Progenitor cell of endocrine pancreas (in vitro differentiated cells): Measurements from ENCODE around the gene CTDSP2. TPM values are rescaled to one million over a fixed set of nuclear protein-coding genes. Genes with fewer than 3 reads are reported as not detected.
"Not testable (repeated sequence)": the region's sequence is repeated elsewhere in the genome, so short reads cannot be mapped to it uniquely, and the experiment has no call there.

ENCODE experiments used
- DNase-seq: peaks from one replicate; pipeline ENCODE4 v3.0.0; 2021; ENCODE audit warnings: low spot score; ENCODE audit not compliant: unreplicated experiment
- H3K27ac Mint-ChIP-seq: 2 replicates; pipeline ENCODE4 v1.8.0; 2021; ENCODE audit warnings: mild to moderate bottlenecking, moderate library complexity, mixed read lengths
- H3K27me3 Mint-ChIP-seq: 2 replicates; pipeline ENCODE4 v1.8.0; 2021; ENCODE audit warnings: mixed read lengths
- H3K36me3 Mint-ChIP-seq: 2 replicates; pipeline ENCODE4 v1.8.0; 2022; ENCODE audit warnings: mixed read lengths; ENCODE audit not compliant: insufficient read depth
- H3K4me1 Mint-ChIP-seq: 2 replicates; pipeline ENCODE4 v1.8.0; 2021; ENCODE audit warnings: low read depth, mixed read lengths
- H3K4me3 Mint-ChIP-seq: 2 replicates; pipeline ENCODE4 v1.8.0; 2021; ENCODE audit warnings: low read depth, mild to moderate bottlenecking, moderate library complexity, mixed read lengths
- H3K9me3 Mint-ChIP-seq: 2 replicates; pipeline ENCODE4 v1.8.0; 2021; ENCODE audit warnings: low read depth, mixed read lengths
- CTCF ChIP-seq: fragments of 200-600 bp; sonication (generic); IDR thresholded peaks from one replicate; pipeline ENCODE4 v1.5.0; 2021; ENCODE audit warnings: antibody characterized with exemption, mild to moderate bottlenecking; ENCODE audit not compliant: unreplicated experiment
- total RNA-seq: library from RNA; stranded (reverse); gene quantifications from 2 replicates; pipeline ENCODE4 v1.2.1, GENCODE V29; 2021

The CTDSP2 gene
- total RNA-seq, 1 donor from 2014 or later, result 145 TPM

DNA sequence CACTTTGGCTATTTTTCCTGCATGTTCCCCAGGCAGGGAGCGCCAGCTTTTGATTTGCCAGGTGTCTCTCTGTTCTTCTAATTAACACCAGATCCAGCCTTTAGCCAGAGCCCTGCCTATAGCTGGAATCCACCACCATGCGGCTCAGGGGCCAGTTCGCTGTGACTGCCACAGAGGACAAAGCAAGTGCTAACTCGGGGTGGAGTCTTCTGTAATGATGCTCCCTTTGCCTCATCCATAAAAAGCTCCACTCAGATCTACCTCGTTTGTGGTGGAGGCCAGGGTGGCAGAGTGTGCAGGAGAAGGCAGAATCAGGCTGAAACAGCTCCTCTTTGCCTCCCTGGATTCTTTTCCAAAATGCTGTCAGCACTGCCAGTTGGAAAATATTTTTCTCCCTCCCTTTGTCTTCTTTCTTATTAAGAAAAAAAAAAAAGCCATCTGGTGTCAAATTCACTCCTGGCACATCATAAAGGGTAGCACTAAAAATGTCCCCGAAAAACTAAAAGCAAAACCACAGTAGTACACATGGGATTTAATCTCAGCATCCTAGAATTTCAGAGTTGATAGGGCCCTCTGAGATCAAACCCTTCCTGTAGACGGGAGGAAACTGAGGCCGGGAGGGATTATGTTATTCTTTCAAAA lies 18.0 kb upstream of the CTDSP2 start:
- Mint-ChIP-seq H3K9me3 (no peaks in the 10 kb centered on the region), H3K36me3 (no peaks in the 10 kb centered on the region), H3K27me3 (peaks cover 64% of the 10 kb centered on the region), H3K4me3 (peak overlapping the region; percentile 42), H3K27ac (no peak overlapping the region), H3K4me1 (no peaks in the 10 kb centered on the region)
- no peak for DNase-seq
- no peak for TF ChIP-seq CTCF

GRCh38 chr12:57863676-57864075 lies 17.1 kb upstream of the CTDSP2 start:
- Mint-ChIP-seq H3K4me1 (no peaks in the 10 kb centered on the region), H3K4me3 (no peak overlapping the region), H3K36me3 (no peaks in the 10 kb centered on the region), H3K27me3 (peaks cover 66% of the 10 kb centered on the region), H3K9me3 (no peaks in the 10 kb centered on the region), H3K27ac (no peak overlapping the region)
- no peak for TF ChIP-seq CTCF
- no peak for DNase-seq

- Mint-ChIP-seq H3K36me3 (no peaks in the 10 kb centered on the region), H3K27ac (no peak overlapping the region), H3K4me3 (no peak overlapping the region), H3K9me3 (no peaks in the 10 kb centered on the region), H3K27me3 (peaks cover 58% of the 10 kb centered on the region), H3K4me1 (no peaks in the 10 kb centered on the region)
- no peak for DNase-seq
- no peak for TF ChIP-seq CTCF
Observed at GRCh38 chr12:57861967-57862366, 15.4 kb upstream of the CTDSP2 start.

DNA sequence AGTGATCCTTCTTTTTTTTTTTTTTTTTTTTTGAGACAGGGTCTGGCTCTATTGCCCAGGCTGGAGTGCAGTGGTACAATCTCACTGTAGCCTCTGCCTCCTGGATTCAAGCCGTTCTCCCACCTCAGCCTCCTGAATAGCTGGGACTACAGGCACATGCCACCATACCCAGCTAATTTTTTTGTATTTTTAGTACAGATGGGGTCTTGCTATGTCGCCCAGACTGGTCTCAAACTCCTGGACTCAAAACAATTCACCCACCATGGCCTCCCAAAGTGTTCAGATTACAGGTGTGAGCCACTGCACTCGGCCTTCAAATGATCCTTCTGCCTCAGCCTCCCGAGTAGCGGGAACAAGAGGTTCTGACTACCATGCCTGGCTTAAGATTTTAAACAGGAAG lies 14.4 kb upstream of the CTDSP2 start:
- H3K36me3 Mint-ChIP-seq, H3K4me1 Mint-ChIP-seq, H3K9me3 Mint-ChIP-seq, H3K4me3 Mint-ChIP-seq, H3K27ac Mint-ChIP-seq, DNase-seq: not testable (repeated sequence)
- peaks cover 55% of the 10 kb centered on the region for H3K27me3 Mint-ChIP-seq

DNA sequence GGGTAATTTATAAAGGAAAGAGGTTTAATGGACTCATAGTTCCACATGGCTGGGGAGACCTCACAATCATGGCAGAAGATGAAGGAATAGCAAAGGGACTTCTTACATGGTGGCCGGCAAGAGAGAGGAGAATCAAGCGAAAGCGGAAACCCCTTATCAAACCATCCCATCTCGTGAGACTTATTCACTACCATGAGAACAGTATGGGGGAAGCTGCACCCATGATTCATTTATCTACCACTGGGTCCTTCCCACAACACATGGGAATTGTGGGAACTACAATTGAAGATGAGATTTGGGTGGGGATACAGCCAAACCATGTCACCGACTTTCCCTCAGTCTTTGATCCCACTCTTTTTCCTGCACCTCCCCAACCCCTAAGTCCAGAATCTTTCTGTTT lies 12.6 kb upstream of the CTDSP2 start:
- DNase-seq, result no peak
- TF ChIP-seq CTCF, result no peak
- H3K9me3 Mint-ChIP-seq, result no peaks in the 10 kb centered on the region
- no peak overlapping the region for H3K4me3 Mint-ChIP-seq
- no peaks in the 10 kb centered on the region for H3K36me3 Mint-ChIP-seq
- peaks cover 45% of the 10 kb centered on the region for H3K27me3 Mint-ChIP-seq
- H3K27ac Mint-ChIP-seq, result no peak overlapping the region
- no peaks in the 10 kb centered on the region for H3K4me1 Mint-ChIP-seq

GRCh38 chr12:57858123-57858522 lies 11.6 kb upstream of the CTDSP2 start:
- not testable (repeated sequence) for H3K36me3 Mint-ChIP-seq, H3K9me3 Mint-ChIP-seq, H3K4me1 Mint-ChIP-seq, DNase-seq, H3K4me3 Mint-ChIP-seq, H3K27ac Mint-ChIP-seq
- peaks cover 35% of the 10 kb centered on the region for H3K27me3 Mint-ChIP-seq
